A549 (cell line): Measurements from ENCODE around the gene METTL14. TPM values are rescaled to one million over a fixed set of nuclear protein-coding genes. Genes with fewer than 3 reads are reported as not detected.

Experiments used
- ATAC-seq, 2 experiments: fragments of 200-7000 bp in 1 of 2; fragments of >200 bp in 1 of 2; cut with Nextera tagmentation in 1 of 2; cut with Tn5 transposase in 1 of 2; 3 replicates each; pipeline versions ENCODE4 v1.8.0 to v1.9.1; 2018 to 2020; ENCODE audit warnings: mild to moderate bottlenecking in 1 of 2, moderate library complexity in 1 of 2
- CTCF ChIA-PET: fragments of 300-600 bp; sonication (Branson Sonifier 250); formaldehyde crosslinking; extraction: SDS; loops from one replicate; lab custom pipeline; 2021; ENCODE audit warnings: antibody characterized with exemption, inconsistent platforms; lab: Yijun Ruan, JAX
- POLR2A ChIA-PET: fragments of 350-600 bp; formaldehyde crosslinking; extraction: SDS; loops from one replicate; lab custom pipeline; 2021; ENCODE audit warnings: antibody characterized with exemption, inconsistent platforms; lab: Yijun Ruan, JAX
- DNase-seq, 2 experiments: peaks; one replicate each; pipeline versions ENCODE4 v3.0.0 to v3.0.0-alpha.2; 2011 to 2016; ENCODE audit warnings: low read depth in 1 of 2, low spot score in 1 of 2
- FAIRE-seq: peaks from 2 replicates; lab custom pipeline; 2011; peaks lifted over from hg19 to GRCh38; lab: Jason Lieb, UNC
- H3K27ac ChIP-seq, 2 experiments: fragments of >200 bp; sonication (Bioruptor Twin); formaldehyde crosslinking; 3 replicates each; pipeline ENCODE4 v1.5.1; 2016 to 2017
- H3K4me1 ChIP-seq: fragments of >200 bp; sonication (Bioruptor Twin); formaldehyde crosslinking; 3 replicates; pipeline ENCODE4 v1.6.1; 2016
- H3K4me2 ChIP-seq: fragments of >200 bp; sonication (Bioruptor Twin); formaldehyde crosslinking; 3 replicates; pipeline ENCODE4 v1.6.1; 2016
- H3K4me3 ChIP-seq: fragments of >200 bp; sonication (Bioruptor Twin); formaldehyde crosslinking; 3 replicates; pipeline ENCODE4 v1.5.1; 2016
- H3K9me3 ChIP-seq: fragments of >200 bp; sonication (Bioruptor Twin); formaldehyde crosslinking; 3 replicates; pipeline ENCODE4 v1.6.1; 2016
- BCL3 ChIP-seq: fragments of >200 bp; sonication (Bioruptor Twin); formaldehyde crosslinking; IDR thresholded peaks from 3 replicates; pipeline ENCODE4 v1.6.1; 2016
- CBX2 ChIP-seq: fragments of 200-600 bp; sonication (generic); IDR thresholded peaks from 2 replicates; pipeline ENCODE4 v1.6.1; 2016; ENCODE audit warnings: low read depth, mild to moderate bottlenecking, borderline replicate concordance
- CBX8 ChIP-seq: fragments of 200-600 bp; sonication (generic); IDR thresholded peaks from 2 replicates; pipeline ENCODE4 v1.6.1; 2016
- CHD2 ChIP-seq: fragments of 150-350 bp; IDR thresholded peaks from 2 replicates; pipeline ENCODE4 v1.6.1; 2014; ENCODE audit warnings: low read length; ENCODE audit not compliant: partially characterized antibody
- EHMT2 ChIP-seq: fragments of 200-600 bp; sonication (generic); IDR thresholded peaks from 2 replicates; pipeline ENCODE4 v1.6.1; 2016; ENCODE audit warnings: antibody characterized with exemption, low read depth, mild to moderate bottlenecking, moderate library complexity
- EP300 ChIP-seq, 2 experiments: fragments of >200 bp; sonication (Bioruptor Twin); formaldehyde crosslinking; IDR thresholded peaks; 2 replicates in 1 of 2; 3 replicates in 1 of 2; pipeline ENCODE4 v1.6.1; 2016 to 2017
- ESRRA ChIP-seq: fragments of 150-350 bp; IDR thresholded peaks from 2 replicates; pipeline ENCODE4 v1.6.1; 2014; ENCODE audit warnings: mild to moderate bottlenecking, low read length, borderline replicate concordance
- FOSL2 ChIP-seq, 2 experiments: fragments of 450-650 bp in 1 of 2; fragments of >200 bp in 1 of 2; sonication (Bioruptor Twin) in 1 of 2; formaldehyde crosslinking; IDR thresholded peaks; 2 replicates each; pipeline versions ENCODE4 v1.5.0 to v1.6.1; 2016 to 2020; ENCODE audit warnings: mild to moderate bottlenecking in 1 of 2, moderate library complexity in 1 of 2
- GATA3 ChIP-seq: IDR thresholded peaks from 2 replicates; pipeline ENCODE4 v1.6.1; 2012; ENCODE audit warnings: borderline replicate concordance
- HMGXB4 ChIP-seq: fragments of 250-450 bp; sonication (Bioruptor Pico); IDR thresholded peaks from 2 replicates; pipeline ENCODE4 v1.5.0; 2021; ENCODE audit warnings: mild to moderate bottlenecking, moderate library complexity, borderline replicate concordance
- HOXA7 ChIP-seq: fragments of 250-450 bp; sonication (Bioruptor Pico); IDR thresholded peaks from 2 replicates; pipeline ENCODE4 v1.5.0; 2020; ENCODE audit warnings: mild to moderate bottlenecking, moderate library complexity
- HOXB5 ChIP-seq: fragments of 250-450 bp; sonication (Bioruptor Pico); IDR thresholded peaks from 2 replicates; pipeline ENCODE4 v1.5.0; 2020; ENCODE audit warnings: mild to moderate bottlenecking, moderate library complexity
- JUN ChIP-seq, 2 experiments: fragments of >200 bp; sonication (Bioruptor Twin); formaldehyde crosslinking; IDR thresholded peaks; 2 replicates in 1 of 2; 3 replicates in 1 of 2; pipeline ENCODE4 v1.6.1; 2016 to 2017
- MAZ ChIP-seq: fragments of 150-350 bp; IDR thresholded peaks from 2 replicates; pipeline ENCODE4 v1.6.1; 2014; ENCODE audit warnings: antibody characterized with exemption, low read depth, low read length, borderline replicate concordance
- PBX3 ChIP-seq: IDR thresholded peaks from 2 replicates; pipeline ENCODE4 v1.6.1; 2012
- PHF8 ChIP-seq: fragments of 200-600 bp; sonication (generic); IDR thresholded peaks from 2 replicates; pipeline ENCODE4 v1.6.1; 2016; ENCODE audit warnings: low read depth, mild to moderate bottlenecking, antibody characterized with exemption, moderate library complexity, borderline replicate concordance
- POLR2A ChIP-seq: IDR thresholded peaks from 2 replicates; pipeline ENCODE4 v1.6.1; 2012; ENCODE audit warnings: mild to moderate bottlenecking, low read length
- REST ChIP-seq: fragments of 200-600 bp; sonication (generic); IDR thresholded peaks from 2 replicates; pipeline ENCODE4 v1.6.1; 2016; ENCODE audit warnings: antibody characterized with exemption, mild to moderate bottlenecking, moderate library complexity
- ZC3H11A ChIP-seq: fragments of 450-650 bp; IDR thresholded peaks from 2 replicates; pipeline ENCODE4 v1.6.1; 2014; ENCODE audit warnings: antibody characterized with exemption, mild to moderate bottlenecking
- WGBS: methylation state at CpG from one replicate; pipeline ENCODE4 v1.1.6; 2017; ENCODE audit errors: missing lambda C conversion rate; 5-methylcytosine and 5-hydroxymethylcytosine counted together
- polyA plus RNA-seq, 4 experiments: library from polyadenylated mRNA; depleted of rRNA in 3 of 4; stranded (reverse); fragments of >200 nt; fragmentation: RNase III in 1 of 4; extraction: RNeasy Plus Mini Kit Qiagen cat#74134 plus additional on column Dnase treatment in 1 of 4; gene quantifications; 2 replicates in 3 of 4; 3 replicates in 1 of 4; pipeline ENCODE4 v1.2.3, GENCODE V29; 2011 to 2017

METTL14 gene
- polyA plus RNA-seq, 2 of the 4 experiments (the other 2 are of a cell fraction) = 20.9 to 25.2 TPM

- no peaks in the 10 kb centered on the region for H3K9me3 ChIP-seq
- FAIRE-seq (no peak), ATAC-seq (no peak), DNase-seq (no peak)
- ChIA-PET POLR2A (no interaction called here), CTCF (no interaction called here)
- H3K4me1 ChIP-seq = no peaks in the 10 kb centered on the region
- TF ChIP-seq HOXA7 (CRISPR knock-in tag) (no peak), MAZ (no peak), HOXB5 (CRISPR knock-in tag) (no peak), PBX3 (no peak), POLR2A (no peak), BCL3 (no peak), ESRRA (no peak), CHD2 (no peak), FOSL2 (IDR thresholded peaks at IDR 0.05) (no peak), FOSL2 (CRISPR knock-in tag; IDR thresholded peaks at IDR 0.05) (no peak), CBX8 (no peak)
- H3K4me3 ChIP-seq = no peak overlapping the region
- no peak overlapping the region for H3K27ac ChIP-seq
- no peak overlapping the region for H3K4me2 ChIP-seq
These were observed 45.5 kb downstream of the METTL14 start for GRCh38 chr4:118730683-118731082.

- no peak for DNase-seq
- Histone ChIP-seq H3K27ac (no peak overlapping the region), H3K4me3 (no peak overlapping the region), H3K4me2 (no peak overlapping the region), H3K4me1 (no peaks in the 10 kb centered on the region), H3K9me3 (no peaks in the 10 kb centered on the region)
- POLR2A ChIA-PET = no interaction called here
- WGBS = 84% methylated on average over 3 of the region's 3 CpGs
- no peak for ATAC-seq
- no peak for FAIRE-seq
- TF ChIP-seq PHF8 = no peak
- TF ChIP-seq REST = no peak
- TF ChIP-seq CBX8 = no peak
- no peak for TF ChIP-seq EHMT2
- no peak for TF ChIP-seq HMGXB4
- no peak for TF ChIP-seq ZC3H11A
- no peak for TF ChIP-seq GATA3
- TF ChIP-seq JUN (IDR thresholded peaks at IDR 0.05) = no peak
- no peak for TF ChIP-seq CBX2
- no peak for TF ChIP-seq EP300 (IDR thresholded peaks at IDR 0.05)
- CTCF ChIA-PET = interaction anchor here (1.8 kb wide), 1 partner anchor 9 kb away, joined by 4 read pairs; no protein-coding TSS in a partner anchor
These were observed 47.6 kb downstream of the METTL14 start for GRCh38 chr4:118732591-118733330.
